Liver (tissue), 9 donors: Measurements from ENCODE around the gene LEF1. TPM values are rescaled to one million over a fixed set of nuclear protein-coding genes. Genes with fewer than 3 reads are reported as not detected.

Experiments used
- DNase-seq: peaks from one replicate; pipeline ENCODE4 v3.0.0-alpha.2; 2017; ENCODE audit warnings: low spot score
- H3K27ac ChIP-seq, 2 donors: one replicate each; pipeline ENCODE4 v1.7.0; 2013; ENCODE audit warnings: inconsistent platforms in 2 of 2, low read length in 2 of 2, control low read depth in 1 of 2, low read depth in 1 of 2, mild to moderate bottlenecking in 1 of 2
- H3K27me3 ChIP-seq, 4 donors: one replicate each; pipeline versions ENCODE4 v1.6.1 to v1.7.0; 2013; ENCODE audit warnings: low read length in 3 of 4, inconsistent platforms in 1 of 4, mild to moderate bottlenecking in 1 of 4, moderate library complexity in 1 of 4; ENCODE audit not compliant: control insufficient read depth in 4 of 4, insufficient read depth in 4 of 4
- H3K36me3 ChIP-seq, 4 donors: one replicate each; pipeline versions ENCODE4 v1.6.1 to v1.7.0; 2013; ENCODE audit warnings: low read length in 3 of 4, mild to moderate bottlenecking in 3 of 4, low read depth in 1 of 4, moderate library complexity in 1 of 4; ENCODE audit not compliant: control insufficient read depth in 4 of 4, insufficient read depth in 3 of 4
- H3K4me1 ChIP-seq, 4 donors: one replicate each; pipeline versions ENCODE4 v1.6.1 to v1.7.0; 2013; ENCODE audit warnings: low read length in 3 of 4, mild to moderate bottlenecking in 3 of 4, moderate library complexity in 1 of 4; ENCODE audit not compliant: control insufficient read depth in 4 of 4, insufficient read depth in 4 of 4
- H3K4me3 ChIP-seq, 3 donors: one replicate each; pipeline versions ENCODE4 v1.6.1 to v1.7.0; 2013; ENCODE audit warnings: low read length in 3 of 3, control low read depth in 1 of 3, low read depth in 1 of 3, mild to moderate bottlenecking in 1 of 3
- H3K9ac ChIP-seq, 2 donors: one replicate each; pipeline ENCODE4 v1.7.0; 2013; ENCODE audit warnings: low read length in 2 of 2, mild to moderate bottlenecking in 2 of 2, moderate library complexity in 2 of 2, control low read depth in 1 of 2, low read depth in 1 of 2
- H3K9me3 ChIP-seq, 4 donors: one replicate each; pipeline versions ENCODE4 v1.6.1 to v1.7.0; 2013; ENCODE audit warnings: low read length in 3 of 4; ENCODE audit not compliant: control insufficient read depth in 4 of 4
- ATF3 ChIP-seq: IDR thresholded peaks from 2 replicates; pipeline ENCODE4 v1.6.1; 2016; ENCODE audit warnings: antibody characterized with exemption
- CTCF ChIP-seq: fragments of 150-350 bp; IDR thresholded peaks from 2 replicates; pipeline ENCODE4 v1.5.1; 2017; ENCODE audit warnings: improper control_type of control experiment, low read depth, low read length; ENCODE audit not compliant: missing input control
- EGR1 ChIP-seq, 2 donors: IDR thresholded peaks; 2 replicates each; pipeline ENCODE4 v1.6.1; 2016 to 2018; ENCODE audit warnings: antibody characterized with exemption in 2 of 2, low read depth in 2 of 2
- FOXA1 ChIP-seq: IDR thresholded peaks from 2 replicates; pipeline ENCODE4 v1.6.1; 2016; ENCODE audit warnings: antibody characterized with exemption
- FOXA2 ChIP-seq: IDR thresholded peaks from 2 replicates; pipeline ENCODE4 v1.6.1; 2016; ENCODE audit warnings: antibody characterized with exemption
- GABPA ChIP-seq, 2 donors: IDR thresholded peaks in 1 of 2; conservative IDR thresholded peaks in 1 of 2; 2 replicates each; pipeline ENCODE4 v1.6.1; 2016; ENCODE audit warnings: antibody characterized with exemption in 2 of 2, mild to moderate bottlenecking in 1 of 2, moderate library complexity in 1 of 2
- HNF4A ChIP-seq, 2 donors: conservative IDR thresholded peaks; 2 replicates each; pipeline ENCODE4 v1.6.1; 2016; ENCODE audit warnings: antibody characterized with exemption in 2 of 2, mild to moderate bottlenecking in 2 of 2
- HNF4G ChIP-seq: IDR thresholded peaks from 2 replicates; pipeline ENCODE4 v1.6.1; 2016; ENCODE audit warnings: antibody characterized with exemption
- JUND ChIP-seq, 2 donors: IDR thresholded peaks; 2 replicates each; pipeline ENCODE4 v1.6.1; 2016; ENCODE audit warnings: antibody characterized with exemption in 2 of 2
- MAX ChIP-seq: IDR thresholded peaks from 2 replicates; pipeline ENCODE4 v1.6.1; 2016; ENCODE audit warnings: antibody characterized with exemption
- NR2F2 ChIP-seq: IDR thresholded peaks from 2 replicates; pipeline ENCODE4 v1.6.1; 2016; ENCODE audit warnings: antibody characterized with exemption
- RXRA ChIP-seq, 2 donors: IDR thresholded peaks; 2 replicates each; pipeline ENCODE4 v1.6.1; 2017 to 2018; ENCODE audit warnings: antibody characterized with exemption in 2 of 2, mild to moderate bottlenecking in 1 of 2
- TAF1 ChIP-seq: conservative IDR thresholded peaks from 2 replicates; pipeline ENCODE4 v1.6.1; 2016; ENCODE audit warnings: antibody characterized with exemption, mild to moderate bottlenecking
- ZBTB33 ChIP-seq: IDR thresholded peaks from 2 replicates; pipeline ENCODE4 v1.6.1; 2016; ENCODE audit warnings: antibody characterized with exemption
- WGBS: extraction: QIAGEN DNeasy Blood & Tissue Kit; methylation state at CpG from one replicate; pipeline ENCODE4 v1.1.7; 2013; 5-methylcytosine and 5-hydroxymethylcytosine counted together
- polyA plus RNA-seq, 2 donors: library from polyadenylated mRNA; stranded (reverse) in 1 of 2; unstranded in 1 of 2; fragments of 200-250 nt in 1 of 2; fragments of >200 nt in 1 of 2; fragmentation: Nextera tagmentation in 1 of 2; extraction: Ambion mirVana in 1 of 2; gene quantifications; one replicate each; pipeline versions ENCODE4 v1.2.1 to v1.2.3, GENCODE V29; 2013 to 2015
- total RNA-seq, 2 donors: library from RNA; depleted of rRNA; stranded (reverse); fragments of >200 nt; gene quantifications; one replicate each; pipeline ENCODE4 v1.2.3, GENCODE V29; 2014
- donor health status: healthy.
- donor health status: healthy.
- donor health status: healthy.
- donor health status: healthy.
- donor health status: healthy.

The LEF1 gene
- total and polyA plus RNA-seq, 4 donors: 0.22 to 6.4 (median 0.46) TPM

- no peak for TF ChIP-seq ATF3
- TF ChIP-seq HNF4A (conservative IDR thresholded peaks at IDR 0.05): no peak
- no peak for TF ChIP-seq TAF1
- no peak for TF ChIP-seq NR2F2
- TF ChIP-seq FOXA1: no peak
- TF ChIP-seq RXRA (IDR thresholded peaks at IDR 0.05): no peak
- TF ChIP-seq MAX: no peak
- no peak for TF ChIP-seq CTCF
- TF ChIP-seq ZBTB33: no peak
- no peak for TF ChIP-seq JUND (IDR thresholded peaks at IDR 0.05)
- no peak for TF ChIP-seq FOXA2
- no peak for TF ChIP-seq HNF4G
- no peak for TF ChIP-seq GABPA (IDR thresholded peaks at IDR 0.05 in 1 of 2, conservative IDR thresholded peaks at IDR 0.05 in 1 of 2)
- no peak overlapping the region for H3K27ac ChIP-seq
- H3K27me3 ChIP-seq: no peaks in the 10 kb centered on the region
- no peaks in the 10 kb centered on the region for H3K9me3 ChIP-seq
- H3K36me3 ChIP-seq: no peaks in the 10 kb centered on the region
- no peak for DNase-seq
- WGBS: 87% methylated on average over 4 of the region's 4 CpGs
- H3K4me1 ChIP-seq: peaks cover 0 to 8% (median 4%) of the 10 kb centered on the region in 4 donors
- H3K4me3 ChIP-seq: no peak overlapping the region
- no peak overlapping the region for H3K9ac ChIP-seq
Measured at GRCh38 chr4:108213723-108214122, 45.0 kb upstream of the LEF1 start.

- no peak overlapping the region for H3K27ac ChIP-seq
- DNase-seq: no peak
- no peaks in the 10 kb centered on the region for H3K9me3 ChIP-seq
- no peaks in the 10 kb centered on the region for H3K36me3 ChIP-seq
- no peak overlapping the region for H3K4me3 ChIP-seq
- no peak overlapping the region for H3K9ac ChIP-seq
- TF ChIP-seq GABPA (IDR thresholded peaks at IDR 0.05 in 1 of 2, conservative IDR thresholded peaks at IDR 0.05 in 1 of 2) (no peak), EGR1 (IDR thresholded peaks at IDR 0.05; ENCODE audit: low read depth in 2 of 2) (no peak)
- peaks cover 0 to 8% (median 4%) of the 10 kb centered on the region in 4 donors for H3K4me1 ChIP-seq
- 79% methylated on average over 3 of the region's 3 CpGs for WGBS
- no peaks in the 10 kb centered on the region for H3K27me3 ChIP-seq
Measured at GRCh38 chr4:108213308-108213707, 44.6 kb upstream of the LEF1 start.
